ENCODE data around the gene MLEC. TPM values are rescaled to one million over a fixed set of nuclear protein-coding genes. Genes with fewer than 3 reads are reported as not detected.

MLEC gene
- total RNA-seq, 4 donors from 2014 or later: 75.6 to 153 (median 130) TPM

DNA sequence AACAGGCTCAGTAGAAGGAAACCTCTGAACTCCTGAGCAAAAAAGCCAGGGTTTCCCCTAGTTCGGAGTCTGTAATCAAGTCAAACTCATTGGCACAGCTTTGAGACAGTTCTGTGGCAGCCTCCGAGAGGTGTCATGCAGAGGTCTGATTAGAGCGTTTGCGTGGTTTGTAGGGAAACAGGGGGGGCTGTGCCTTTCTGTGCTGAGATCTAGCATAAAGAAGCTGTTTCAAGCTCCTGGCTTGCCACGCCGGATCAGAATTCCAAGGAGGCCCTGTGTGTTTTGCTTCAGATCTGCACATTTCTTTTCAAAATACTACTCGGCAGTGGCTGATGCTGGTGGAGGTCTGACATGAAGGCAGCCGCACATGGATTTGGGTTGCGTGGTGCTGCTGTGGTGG is 44.8 kb upstream of the MLEC start:
- Histone ChIP-seq H3K36me3 (no peaks in the 10 kb centered on the region), H3K27me3 (peaks cover 72% of the 10 kb centered on the region), H3K27ac (no peak overlapping the region), H3K9me3 (no peaks in the 10 kb centered on the region), H3K4me1 (peaks cover 5 to 19% (median 15%) of the 10 kb centered on the region in 4 donors), H3K4me3 (no peak overlapping the region)
- no peak for DNase-seq
- no peak for TF ChIP-seq POLR2AphosphoS5 (IDR thresholded peaks at IDR 0.05)
- TF ChIP-seq, protein P1, sequence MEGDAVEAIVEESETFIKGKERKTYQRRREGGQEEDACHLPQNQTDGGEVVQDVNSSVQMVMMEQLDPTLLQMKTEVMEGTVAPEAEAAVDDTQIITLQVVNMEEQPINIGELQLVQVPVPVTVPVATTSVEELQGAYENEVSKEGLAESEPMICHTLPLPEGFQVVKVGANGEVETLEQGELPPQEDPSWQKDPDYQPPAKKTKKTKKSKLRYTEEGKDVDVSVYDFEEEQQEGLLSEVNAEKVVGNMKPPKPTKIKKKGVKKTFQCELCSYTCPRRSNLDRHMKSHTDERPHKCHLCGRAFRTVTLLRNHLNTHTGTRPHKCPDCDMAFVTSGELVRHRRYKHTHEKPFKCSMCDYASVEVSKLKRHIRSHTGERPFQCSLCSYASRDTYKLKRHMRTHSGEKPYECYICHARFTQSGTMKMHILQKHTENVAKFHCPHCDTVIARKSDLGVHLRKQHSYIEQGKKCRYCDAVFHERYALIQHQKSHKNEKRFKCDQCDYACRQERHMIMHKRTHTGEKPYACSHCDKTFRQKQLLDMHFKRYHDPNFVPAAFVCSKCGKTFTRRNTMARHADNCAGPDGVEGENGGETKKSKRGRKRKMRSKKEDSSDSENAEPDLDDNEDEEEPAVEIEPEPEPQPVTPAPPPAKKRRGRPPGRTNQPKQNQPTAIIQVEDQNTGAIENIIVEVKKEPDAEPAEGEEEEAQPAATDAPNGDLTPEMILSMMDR (IDR thresholded peaks at IDR 0.05): no peak
- TF ChIP-seq POLR2A (IDR thresholded peaks at IDR 0.05): no peak
- no peak for TF ChIP-seq EP300 (IDR thresholded peaks at IDR 0.05; ENCODE audit: low read depth)
- in situ Hi-C loops (cut with MboI; ENCODE audit: low pct_ligation_motif_present in 1 of 4, low pct_unique_long_range_greater_than_20kb in 1 of 4, low sequenced_read_pairs in 3 of 4): loop anchor here (10.0 to 25.0 kb wide), 3 partner anchors 57 to 320 kb away; partner anchors contain the start of genes UNC119B (in 2 of the 4) and POP5 (in 1 of the 4)
- WGBS, 2 donors (ENCODE audit: low coverage in 1 of 2): 80% methylated on average over 9 of the region's 9 CpGs; no CpG with 5 or more reads in 1 of the 2 donors
- intact Hi-C loops (cut with DNase I; ENCODE audit: low total_unique reads): no loop called here

DNA sequence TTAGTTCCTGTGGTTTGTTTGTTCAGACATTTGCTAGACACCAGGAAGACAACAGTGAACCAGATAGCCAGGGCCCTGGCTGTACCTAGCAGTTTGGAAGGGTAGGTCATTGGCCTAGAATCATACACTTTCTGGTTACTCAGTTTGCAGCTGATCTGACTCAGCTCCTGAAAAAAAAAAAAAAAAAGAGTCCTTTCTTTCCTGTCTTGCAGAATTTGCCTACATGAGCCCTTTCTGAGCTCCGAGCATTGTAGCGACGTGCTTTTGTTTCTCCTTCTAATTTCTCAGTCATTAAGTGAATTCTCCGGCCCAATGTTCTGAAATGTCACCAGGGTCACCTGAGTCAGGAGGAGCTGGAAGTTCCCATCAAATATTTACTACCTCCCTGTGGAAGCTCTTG is 44.1 kb upstream of the MLEC start:
- in situ Hi-C loops (cut with MboI; ENCODE audit: low pct_ligation_motif_present in 1 of 4, low pct_unique_long_range_greater_than_20kb in 1 of 4, low sequenced_read_pairs in 3 of 4) (loop anchor here (10.0 to 25.0 kb wide), 3 partner anchors 58 to 319 kb away; partner anchors contain the start of genes UNC119B (in 2 of the 4) and POP5 (in 1 of the 4)), intact Hi-C loops (cut with DNase I; ENCODE audit: low total_unique reads) (no loop called here)
- Histone ChIP-seq H3K9me3 (no peaks in the 10 kb centered on the region), H3K4me3 (no peak overlapping the region), H3K27me3 (peaks cover 72% of the 10 kb centered on the region), H3K4me1 (peaks cover 5 to 19% (median 15%) of the 10 kb centered on the region in 4 donors), H3K27ac (no peak overlapping the region), H3K36me3 (no peaks in the 10 kb centered on the region)
- no peak for TF ChIP-seq POLR2A (IDR thresholded peaks at IDR 0.05)
- no peak for TF ChIP-seq POLR2AphosphoS5 (IDR thresholded peaks at IDR 0.05)
- no peak for TF ChIP-seq EP300 (IDR thresholded peaks at IDR 0.05; ENCODE audit: low read depth)
- DNase-seq: no peak
- 65 to 87% methylated on average over 4 of the region's 4 CpGs for WGBS, 2 donors (ENCODE audit: low coverage in 1 of 2)

DNA sequence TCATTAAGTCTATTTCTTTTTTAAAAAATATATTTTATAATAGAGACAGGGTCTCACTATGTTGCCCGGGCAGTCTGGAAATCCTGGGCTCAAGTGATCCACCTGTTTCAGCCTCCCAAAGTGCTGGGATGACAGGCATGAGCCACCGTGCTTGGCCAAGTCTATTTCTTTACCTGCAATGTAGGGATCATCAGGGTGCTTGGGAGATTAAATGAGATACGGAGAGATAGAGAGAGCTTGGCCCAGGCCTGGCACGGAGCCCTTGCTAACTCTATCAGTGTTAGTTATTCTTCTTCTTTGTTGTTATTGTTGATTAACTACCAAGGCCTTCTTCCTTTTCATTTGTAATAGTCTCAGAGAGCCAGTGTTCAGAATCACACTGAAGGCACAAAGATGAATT is 43.4 kb upstream of the MLEC start:
- in situ Hi-C loops (cut with MboI; ENCODE audit: low pct_ligation_motif_present in 1 of 4, low pct_unique_long_range_greater_than_20kb in 1 of 4, low sequenced_read_pairs in 3 of 4): loop anchor here (10.0 to 25.0 kb wide), 3 partner anchors 59 to 319 kb away; partner anchors contain the start of genes UNC119B (in 2 of the 4) and POP5 (in 1 of the 4)
- Histone ChIP-seq H3K27me3 (peaks cover 72% of the 10 kb centered on the region), H3K9me3 (no peaks in the 10 kb centered on the region), H3K36me3 (no peaks in the 10 kb centered on the region), H3K4me1 (peaks cover 5 to 21% (median 15%) of the 10 kb centered on the region in 4 donors), H3K4me3 (no peak overlapping the region), H3K27ac (no peak overlapping the region)
- intact Hi-C loops (cut with DNase I; ENCODE audit: low total_unique reads): no loop called here
- TF ChIP-seq POLR2A (IDR thresholded peaks at IDR 0.05) (no peak), POLR2AphosphoS5 (IDR thresholded peaks at IDR 0.05) (no peak), EP300 (IDR thresholded peaks at IDR 0.05; ENCODE audit: low read depth) (no peak)
- TF ChIP-seq, protein P1 (IDR thresholded peaks at IDR 0.05): no peak
- DNase-seq: no peak
- 73 to 82% methylated on average over 4 of the region's 4 CpGs for WGBS, 2 donors (ENCODE audit: low coverage in 1 of 2)

DNA sequence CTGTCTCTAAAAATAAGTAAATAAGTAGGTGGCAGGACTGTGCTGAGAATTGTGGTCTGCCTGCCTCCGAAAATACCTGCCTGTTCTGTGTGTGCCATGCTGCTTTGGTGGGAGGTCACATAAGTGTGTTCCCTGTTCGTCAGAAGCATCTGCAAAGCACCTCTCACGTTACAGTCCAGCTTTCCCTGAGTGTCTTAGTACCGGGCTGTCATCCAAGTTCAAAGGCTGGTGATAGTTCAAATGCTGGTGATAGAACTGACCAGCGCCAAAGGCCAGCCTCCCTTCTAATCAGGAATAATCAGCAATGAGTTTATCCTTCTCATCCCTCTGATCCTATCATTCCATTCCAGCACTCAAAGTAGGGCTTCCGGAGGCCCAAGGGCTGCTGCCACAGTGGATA is 40.9 kb upstream of the MLEC start:
- in situ Hi-C loops (cut with MboI; ENCODE audit: low pct_ligation_motif_present in 1 of 4, low pct_unique_long_range_greater_than_20kb in 1 of 4, low sequenced_read_pairs in 3 of 4): loop anchor here (5.0 to 25.0 kb wide), 5 partner anchors 61 to 316 kb away; partner anchors contain the start of genes UNC119B (in 3 of the 4) and POP5 (in 2 of the 4)
- Histone ChIP-seq H3K27ac (no peak overlapping the region), H3K36me3 (no peaks in the 10 kb centered on the region), H3K27me3 (peaks cover 55% of the 10 kb centered on the region), H3K4me1 (peaks cover 5 to 29% (median 19%) of the 10 kb centered on the region in 4 donors), H3K9me3 (no peaks in the 10 kb centered on the region), H3K4me3 (no peak overlapping the region)
- TF ChIP-seq POLR2A (IDR thresholded peaks at IDR 0.05) (no peak), POLR2AphosphoS5 (IDR thresholded peaks at IDR 0.05) (no peak), EP300 (IDR thresholded peaks at IDR 0.05; ENCODE audit: low read depth) (no peak)
- TF ChIP-seq, protein P1 (IDR thresholded peaks at IDR 0.05): no peak
- WGBS, 2 donors (ENCODE audit: low coverage in 1 of 2): 67 to 100% methylated on average over 1 to 6 of the region's 6 CpGs
- intact Hi-C loops (cut with DNase I; ENCODE audit: low total_unique reads): loop anchor here (5.0 kb wide), 3 partner anchors 64 to 326 kb away; partner anchors contain the start of genes POP5 and UNC119B
- DNase-seq: no peak

Measured in transverse colon (tissue), 4 donors.